Occipital lobe (tissue), 2 donors: ENCODE data around the gene SHISA6. TPM values are rescaled to one million over a fixed set of nuclear protein-coding genes. Genes with fewer than 3 reads are reported as not detected.
"Not testable (repeated sequence)": the region's sequence is repeated elsewhere in the genome, so short reads cannot be mapped to it uniquely, and the experiment has no call there.

Source experiments
- DNase-seq: peaks from one replicate; lab custom pipeline; 2025; lab: John Stamatoyannopoulos, UW
- total RNA-seq: library from RNA; depleted of rRNA; stranded (reverse); fragments of >200 nt; gene quantifications from one replicate; pipeline ENCODE4 v1.2.3, GENCODE V29; 2014

SHISA6 gene
- total RNA-seq, 1 donor from 2014 or later = 3.3 TPM

DNA sequence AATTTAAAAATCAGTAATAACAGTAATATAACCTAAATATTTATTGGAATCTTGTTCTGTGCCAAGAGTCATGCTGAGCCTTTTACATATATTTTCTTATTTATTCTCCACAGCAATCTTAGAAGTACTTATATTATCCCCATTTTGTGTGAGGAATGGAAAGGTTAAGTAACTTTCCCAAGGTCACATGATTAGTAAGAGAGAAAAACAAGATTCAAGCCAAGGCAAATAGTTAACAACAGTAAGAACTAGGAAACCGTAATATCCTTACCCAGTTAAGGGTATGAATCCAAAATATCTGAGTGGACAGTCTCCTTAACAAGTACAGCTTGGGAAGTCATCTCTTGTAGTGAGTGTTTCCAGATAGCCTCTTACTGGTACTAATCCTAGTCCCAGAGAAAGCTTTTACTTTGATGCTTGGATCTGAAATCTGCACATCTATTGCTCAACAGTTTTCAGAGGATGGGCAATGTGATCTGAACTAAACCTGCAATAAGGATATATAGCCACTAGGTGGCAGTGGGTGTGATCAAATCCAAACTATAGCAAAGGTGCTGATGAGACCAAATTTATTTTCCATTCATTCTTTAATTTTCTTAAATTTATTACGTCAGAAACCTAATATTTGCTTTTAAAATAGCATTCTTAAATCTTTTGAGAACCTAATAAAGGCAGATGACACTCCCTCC is 23.3 kb downstream of the SHISA6 start:
- DNase-seq = no peak

DNA sequence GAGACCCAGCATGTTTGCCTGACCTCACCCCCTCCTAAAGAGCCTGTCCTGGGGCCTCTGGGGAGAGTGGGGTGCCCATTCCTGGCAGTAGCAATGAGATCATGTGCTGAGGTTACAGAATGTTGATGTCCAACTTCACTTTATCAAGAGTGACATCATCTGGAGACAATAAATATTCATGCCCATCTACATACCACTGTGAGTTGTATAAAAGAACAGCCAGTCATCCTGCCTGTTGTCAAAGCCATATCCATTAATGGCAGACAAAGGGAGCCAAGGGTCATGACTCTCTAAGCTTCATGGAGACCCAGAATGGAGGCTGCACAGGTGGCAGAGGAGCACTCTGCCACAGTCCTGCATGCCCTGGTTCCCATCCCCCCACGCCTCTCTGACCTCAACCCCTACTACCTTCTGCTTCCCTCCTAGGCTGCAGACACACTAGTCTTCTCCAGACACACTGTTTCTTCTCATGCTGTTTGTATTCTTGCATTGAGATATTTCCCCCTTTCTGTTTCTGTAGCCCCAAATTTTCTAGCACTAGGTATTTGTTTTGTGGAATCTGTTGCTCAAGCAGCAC is 27.1 kb downstream of the SHISA6 start:
- DNase-seq = no peak

- DNase-seq = no peak
These were observed 28.2 kb downstream of the SHISA6 start for GRCh38 chr17:11269210-11269609.

GRCh38 chr17:11272191-11272590 is 31.2 kb downstream of the SHISA6 start:
- no peak for DNase-seq

DNA sequence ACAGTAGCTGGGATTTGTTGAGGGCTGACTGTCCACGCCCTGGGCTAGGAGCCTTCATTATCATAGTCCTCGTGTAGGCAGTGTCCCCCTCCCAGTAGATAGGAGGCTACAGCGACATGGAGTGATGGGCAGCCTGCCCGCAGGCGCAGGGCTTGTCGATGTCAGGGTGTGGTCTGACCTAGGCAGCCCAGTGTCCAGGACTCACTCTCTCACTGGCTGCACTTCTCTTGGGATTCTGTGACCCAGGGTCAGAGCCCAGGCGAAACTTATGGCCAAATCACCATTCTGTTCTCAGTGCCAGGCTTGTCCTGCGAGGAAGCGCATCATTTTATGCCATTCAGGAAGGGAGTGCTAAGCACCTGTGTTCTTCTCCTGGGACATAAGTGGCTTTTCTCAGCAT is 32.6 kb downstream of the SHISA6 start:
- no peak for DNase-seq

DNA sequence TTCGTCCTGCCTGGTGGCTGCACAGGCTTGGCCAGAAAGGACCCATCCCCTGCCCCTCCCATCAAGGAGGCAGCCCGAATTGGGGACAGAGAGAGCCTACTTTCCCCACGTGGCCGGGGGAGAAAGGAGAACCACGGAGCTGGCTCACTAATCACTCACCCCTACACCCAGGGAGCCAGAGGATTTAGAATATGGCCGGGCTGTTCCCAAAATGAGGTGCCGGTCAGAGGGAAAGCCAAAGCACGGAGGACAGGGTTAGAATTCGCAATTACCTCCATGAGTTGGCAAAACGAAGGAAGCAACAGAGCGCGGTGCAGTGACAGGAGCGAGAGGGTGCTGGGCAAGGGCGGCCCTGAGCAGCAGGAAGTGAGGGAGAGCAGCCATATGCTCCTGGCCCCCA is 33.1 kb downstream of the SHISA6 start:
- no peak for DNase-seq

- DNase-seq = no peak
These were observed 35.5 kb downstream of the SHISA6 start for GRCh38 chr17:11276486-11276885.

GRCh38 chr17:11278186-11278991 is 37.4 kb downstream of the SHISA6 start:
- DNase-seq = no peak

DNA sequence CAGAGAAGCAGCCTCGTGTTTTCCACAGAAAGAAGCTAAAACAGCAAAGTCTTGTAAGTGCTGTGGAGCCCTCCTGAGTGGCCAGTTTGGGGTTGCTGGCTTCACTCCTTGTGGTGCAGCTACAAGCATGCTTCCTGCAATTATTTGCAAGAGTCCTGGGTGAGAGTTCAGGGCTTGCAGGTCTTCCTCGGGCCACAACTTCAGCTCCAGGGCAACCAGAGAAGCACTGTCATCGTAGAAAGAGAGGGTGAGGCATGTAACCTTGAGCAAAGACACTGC is 37.9 kb downstream of the SHISA6 start:
- no peak for DNase-seq

GRCh38 chr17:11279776-11280344 is 38.8 kb downstream of the SHISA6 start:
- DNase-seq = no peak

GRCh38 chr17:11282586-11282985 is 41.6 kb downstream of the SHISA6 start:
- DNase-seq = no peak

GRCh38 chr17:11284811-11285210 is 43.8 kb downstream of the SHISA6 start:
- no peak for DNase-seq

GRCh38 chr17:11285946-11286345 is 44.9 kb downstream of the SHISA6 start:
- DNase-seq = no peak

DNA sequence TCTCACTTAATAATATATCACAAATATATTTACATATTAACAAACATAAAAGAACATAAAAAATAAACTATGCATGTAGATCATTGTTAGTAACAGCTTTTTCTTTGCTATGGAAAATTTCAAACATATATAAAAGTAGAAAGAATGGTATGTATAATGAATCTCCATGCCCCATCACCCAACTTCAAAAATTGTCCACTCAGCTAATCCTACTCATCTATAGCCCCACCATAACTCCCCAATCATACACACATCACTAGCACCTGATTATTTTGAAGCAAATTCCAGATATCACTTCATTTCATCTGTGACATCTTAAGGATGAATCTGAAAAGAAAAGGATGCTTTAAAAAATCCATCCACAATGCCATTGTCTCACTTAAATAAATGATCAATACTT is 46.8 kb downstream of the SHISA6 start:
- no peak for DNase-seq

- DNase-seq = no peak
These were observed 49.8 kb downstream of the SHISA6 start for GRCh38 chr17:11290814-11291213.

- DNase-seq = no peak
These were observed 51.5 kb downstream of the SHISA6 start for GRCh38 chr17:11292491-11292890.

DNA sequence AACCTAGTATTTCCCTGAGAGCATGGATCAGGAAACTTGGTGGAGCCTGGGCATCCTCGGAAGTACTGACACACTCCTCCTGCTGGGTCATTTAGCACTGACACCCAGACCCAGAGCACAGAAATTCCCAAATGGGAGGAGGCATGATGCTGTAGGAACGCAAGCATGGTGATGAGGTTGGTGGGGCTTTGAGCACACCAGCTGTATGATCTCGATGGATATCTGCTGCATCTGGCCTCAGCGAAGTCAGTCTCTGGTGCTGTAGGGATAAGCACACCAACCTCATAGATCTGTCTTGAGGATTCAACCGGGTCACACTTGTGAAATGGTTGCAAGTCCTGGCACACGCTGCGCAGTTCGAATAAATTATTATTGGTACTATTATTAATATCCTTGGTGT is 52.5 kb downstream of the SHISA6 start:
- DNase-seq = no peak

- no peak for DNase-seq
These were observed 53.8 kb downstream of the SHISA6 start for GRCh38 chr17:11294826-11295225.

DNA sequence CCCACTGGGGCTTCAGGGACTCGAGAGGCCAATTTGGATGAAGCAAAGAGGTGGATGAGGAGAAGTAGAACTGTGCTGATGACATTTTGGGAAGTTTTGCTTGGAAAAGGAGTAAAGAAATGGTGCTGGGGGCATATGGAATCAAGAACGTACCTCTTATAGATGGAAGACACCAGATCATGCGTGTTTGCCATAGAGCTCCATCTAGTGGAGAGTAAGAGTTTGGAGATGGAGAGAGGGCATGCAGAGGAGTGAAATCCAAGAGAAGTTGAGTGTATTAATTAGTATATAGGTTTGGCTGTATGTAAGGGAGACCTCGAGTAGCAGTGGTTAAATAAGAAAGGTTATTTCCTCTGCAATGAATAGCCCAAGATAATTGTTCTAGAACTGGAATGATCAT is 56.0 kb downstream of the SHISA6 start:
- DNase-seq = no peak

DNA sequence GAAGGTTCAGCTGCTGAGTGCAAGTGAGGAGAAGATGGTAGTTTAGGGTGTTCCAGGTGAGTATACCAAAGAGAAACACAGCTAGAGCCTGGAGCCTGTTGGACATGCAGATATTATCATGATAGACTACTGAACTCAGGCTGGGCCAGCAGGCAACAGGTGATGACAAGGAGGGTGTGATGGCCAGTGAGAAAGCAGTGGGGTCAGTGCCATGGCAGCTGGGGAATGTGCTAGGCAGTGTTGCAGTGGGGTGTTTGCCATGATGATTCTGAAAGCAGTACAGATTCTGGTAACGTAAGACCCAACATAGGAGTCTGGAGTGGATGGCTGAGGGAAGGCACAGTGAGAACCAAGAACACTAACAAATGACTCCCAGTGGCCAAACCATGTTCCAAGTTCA is 57.4 kb downstream of the SHISA6 start:
- DNase-seq = no peak

GRCh38 chr17:11300201-11300600 is 59.2 kb downstream of the SHISA6 start:
- no peak for DNase-seq

DNA sequence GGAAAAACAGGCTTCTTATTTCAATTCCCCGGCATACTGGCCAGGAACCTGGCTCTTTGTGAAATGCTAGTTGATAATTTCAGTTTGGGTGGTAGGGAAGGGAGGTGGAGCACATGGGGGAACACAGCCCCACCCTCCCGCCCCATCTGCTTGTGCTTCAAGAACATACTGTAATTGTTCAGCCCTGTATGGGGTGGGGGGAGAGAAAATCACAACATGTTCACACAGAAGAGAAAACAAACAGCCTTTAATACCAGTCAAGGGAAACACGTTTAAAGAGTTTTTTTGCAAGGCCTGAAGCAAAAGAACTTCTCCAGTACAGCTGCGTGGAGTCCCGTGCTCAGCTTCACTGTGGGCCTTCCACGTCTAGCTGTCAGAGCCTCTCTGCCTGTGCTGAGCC is 59.7 kb downstream of the SHISA6 start:
- DNase-seq = no peak

DNA sequence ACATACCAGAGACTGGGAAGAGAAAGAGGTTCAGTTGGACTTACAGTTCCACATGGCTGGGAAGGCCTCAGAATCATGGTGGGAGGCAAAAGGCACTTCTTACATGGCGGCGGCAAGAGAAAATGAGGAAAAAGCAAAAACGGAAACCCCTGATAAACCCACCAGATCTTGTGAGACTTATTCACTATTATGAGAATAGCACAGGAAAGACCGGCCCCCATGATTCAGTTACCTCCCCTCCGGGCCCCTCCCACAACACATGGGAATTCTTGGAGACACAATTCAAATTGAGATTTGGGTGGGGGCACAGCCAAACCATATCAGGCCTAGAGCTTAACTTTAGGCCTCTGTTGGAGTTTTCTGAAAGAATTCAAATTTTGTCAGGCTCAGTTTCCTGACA is 60.9 kb downstream of the SHISA6 start:
- not testable (repeated sequence) for DNase-seq
